ENCODE data around the gene LSR.

LSR gene

DNA sequence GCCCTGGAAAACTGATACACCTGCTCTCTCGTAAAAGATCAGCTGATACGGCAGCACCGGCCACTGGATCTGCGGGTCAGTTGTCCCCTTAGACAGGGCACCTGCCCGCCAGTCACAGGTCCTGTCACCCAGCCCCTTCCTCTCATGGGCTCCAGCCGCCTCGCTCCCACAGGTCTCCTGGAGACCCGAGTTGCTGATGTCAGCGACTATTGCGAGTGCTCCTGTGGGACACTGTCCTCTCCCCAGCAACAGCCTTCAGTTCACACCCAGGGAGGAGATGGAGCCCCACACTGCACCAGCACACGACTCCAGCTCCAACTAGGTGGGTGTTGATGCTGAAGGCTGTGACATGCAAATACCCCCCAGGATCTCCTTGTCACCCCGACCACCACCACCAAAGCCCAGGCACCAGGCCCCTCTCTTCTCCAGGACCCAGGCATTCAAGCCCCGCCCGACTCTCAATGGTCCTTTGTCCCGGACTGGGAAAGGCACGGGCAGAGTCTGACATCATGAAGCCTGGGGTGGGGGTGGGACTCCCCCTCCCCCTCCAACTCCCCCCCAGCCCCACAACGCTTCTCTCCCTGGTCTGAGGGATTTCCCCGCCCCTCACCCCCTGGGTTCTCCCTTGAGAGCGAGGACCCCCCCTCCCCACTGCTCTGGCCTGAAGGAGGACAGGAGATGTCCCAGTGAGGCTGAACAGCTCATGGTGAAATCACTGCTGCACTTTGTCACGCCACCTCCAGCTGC is 41.8 kb downstream of the LSR start:
- no peak for DNase-seq

GRCh38 chr19:35291259-35291658 is 42.5 kb downstream of the LSR start:
- DNase-seq, result no peak

- no peak for DNase-seq
Observed at GRCh38 chr19:35291916-35292315, 43.1 kb downstream of the LSR start, which contains the start of gene MAG. TSS of gene MAG (plus strand) at chr19:35292161. CDS start at chr19:35295409, 3,248 bp downstream.

GRCh38 chr19:35292421-35293362 is 43.9 kb downstream of the LSR start:
- DNase-seq, result no peak

- DNase-seq, result no peak
Observed at GRCh38 chr19:35293363-35293739, 44.5 kb downstream of the LSR start.

GRCh38 chr19:35293808-35294207 is 45.0 kb downstream of the LSR start:
- no peak for DNase-seq

- no peak for DNase-seq
Observed at GRCh38 chr19:35294328-35294727, 45.5 kb downstream of the LSR start.

GRCh38 chr19:35294859-35295791 is 46.3 kb downstream of the LSR start:
- DNase-seq, result no peak

- DNase-seq, result no peak
Observed at GRCh38 chr19:35295792-35296462, 47.1 kb downstream of the LSR start.

DNA sequence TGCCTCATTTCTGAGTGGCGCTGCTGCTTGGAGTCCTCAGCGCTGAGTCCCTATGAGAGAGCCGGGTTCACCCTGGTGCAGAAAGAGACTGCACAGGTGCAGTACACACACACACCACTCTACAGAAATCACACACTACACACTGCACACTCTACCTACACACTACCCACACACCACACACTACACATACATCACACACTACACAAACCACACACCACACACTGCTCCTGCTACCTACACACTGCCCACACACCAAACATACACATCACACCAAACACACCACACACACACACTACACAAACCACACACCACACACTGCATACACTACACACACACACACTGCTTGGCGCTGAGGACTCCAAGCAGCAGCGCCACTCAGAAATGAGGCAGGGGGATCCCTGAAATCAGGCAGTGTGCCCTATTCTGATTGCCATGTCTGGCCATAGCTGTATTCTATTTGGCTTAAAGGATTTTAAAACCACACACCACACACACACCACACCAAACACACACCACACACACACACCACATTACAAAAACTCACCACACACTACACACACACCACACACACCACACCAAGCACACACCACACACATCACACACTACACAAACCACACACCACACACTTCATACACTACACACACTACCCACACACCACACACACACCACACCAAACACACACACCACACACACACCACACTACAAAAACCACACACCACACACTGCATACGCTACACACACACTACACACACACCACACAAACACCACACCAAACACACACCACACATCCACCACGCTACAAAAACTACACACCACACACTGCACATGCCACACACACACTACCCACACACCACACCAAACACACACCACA is 48.1 kb downstream of the LSR start:
- no peak for DNase-seq

DNA sequence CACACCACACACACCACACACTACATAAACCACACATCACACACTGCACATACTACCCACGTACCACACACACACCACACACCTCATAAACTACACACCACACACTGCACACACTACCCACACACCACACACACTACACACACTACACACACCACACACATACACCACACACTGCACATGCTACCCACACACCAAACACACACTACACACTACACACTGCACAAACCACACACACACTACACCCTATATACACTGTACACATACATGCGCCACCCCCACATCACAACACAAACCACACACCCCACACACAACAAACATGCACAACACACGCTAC is 48.7 kb downstream of the LSR start:
- no peak for DNase-seq

GRCh38 chr19:35297922-35298321 is 49.1 kb downstream of the LSR start:
- DNase-seq, result no peak

DNA sequence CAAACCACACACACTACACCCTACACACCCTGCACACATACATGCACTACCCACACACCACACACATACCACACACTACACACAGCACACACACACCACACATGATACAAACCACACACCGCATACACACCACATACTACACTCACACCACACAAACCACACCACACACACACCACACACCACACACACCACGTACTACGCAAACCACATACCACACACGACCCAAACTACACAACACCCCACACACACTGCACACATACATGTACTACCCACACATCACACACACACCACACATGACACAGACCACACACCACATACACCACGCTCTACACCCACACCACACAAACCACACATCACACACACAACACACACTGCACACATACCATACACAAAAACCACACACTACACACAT is 49.8 kb downstream of the LSR start:
- no peak for DNase-seq

- DNase-seq, result no peak
Observed at GRCh38 chr19:35299523-35300338, 50.9 kb downstream of the LSR start.

GRCh38 chr19:35300339-35300649 is 51.5 kb downstream of the LSR start:
- no peak for DNase-seq

GRCh38 chr19:35301961-35302360 is 53.2 kb downstream of the LSR start:
- DNase-seq, result no peak

GRCh38 chr19:35302446-35302845 is 53.6 kb downstream of the LSR start:
- no peak for DNase-seq

GRCh38 chr19:35303357-35303915 is 54.6 kb downstream of the LSR start:
- DNase-seq, result peak; percentile 41

- DNase-seq, result no peak
Observed at GRCh38 chr19:35304036-35304435, 55.2 kb downstream of the LSR start.

- no peak for DNase-seq
Observed at GRCh38 chr19:35305181-35305580, 56.4 kb downstream of the LSR start.
